Dermis blood vessel endothelial cell (primary cell): Measurements from ENCODE around the gene NEDD4. TPM values are rescaled to one million over a fixed set of nuclear protein-coding genes. Genes with fewer than 3 reads are reported as not detected.
"Not testable (repeated sequence)": the region's sequence is repeated elsewhere in the genome, so short reads cannot be mapped to it uniquely, and the experiment has no call there.

ENCODE experiments used
- DNase-seq: peaks from one replicate; pipeline ENCODE4 v3.0.0; 2010
- total RNA-seq: library from RNA; depleted of rRNA; stranded (reverse); fragments of >200 nt; gene quantifications from 2 replicates; pipeline ENCODE4 v1.2.3, GENCODE V29; 2014

The NEDD4 gene
- total RNA-seq, 1 donor from 2014 or later, result 47.1 TPM

GRCh38 chr15:55823699-55824340, 169.6 kb downstream of the NEDD4 start:
- no peak for DNase-seq

GRCh38 chr15:55823191-55823670, 170.2 kb downstream of the NEDD4 start:
- DNase-seq, result peak; percentile 41

GRCh38 chr15:55821740-55822139, 171.7 kb downstream of the NEDD4 start:
- DNase-seq, result not testable (repeated sequence)

- DNase-seq, result no peak
Measured at GRCh38 chr15:55820043-55820442, 173.4 kb downstream of the NEDD4 start.

DNA sequence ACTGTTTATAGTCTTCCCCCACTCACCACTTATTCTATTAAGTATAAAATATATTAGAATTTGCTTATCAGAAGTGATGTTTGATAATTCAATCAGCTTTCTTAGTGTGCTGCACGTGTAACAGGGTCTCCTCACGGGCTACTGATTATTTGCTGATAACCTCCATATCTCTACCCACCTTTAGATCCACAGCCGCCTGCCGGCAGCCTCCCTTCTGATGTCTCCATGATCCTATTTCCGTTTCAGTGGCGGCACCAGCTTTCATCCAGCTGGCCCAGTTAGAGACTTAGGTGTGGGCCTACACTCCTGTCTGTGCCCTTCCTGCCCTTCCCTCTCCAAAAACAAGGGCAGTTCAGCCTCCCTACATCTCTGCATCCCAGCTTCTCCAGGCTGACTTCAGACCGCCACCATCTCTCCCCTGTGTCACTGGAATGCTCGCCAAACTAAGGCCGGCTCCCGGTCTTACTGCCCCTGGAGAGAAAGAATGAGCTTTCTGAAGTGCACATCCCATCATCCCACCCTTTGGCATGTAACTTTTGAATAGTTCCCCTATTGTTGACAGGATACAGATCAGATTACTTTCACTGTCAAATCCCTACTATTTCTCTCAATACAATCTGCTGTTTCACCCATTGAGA, 173.9 kb downstream of the NEDD4 start:
- no peak for DNase-seq

DNA sequence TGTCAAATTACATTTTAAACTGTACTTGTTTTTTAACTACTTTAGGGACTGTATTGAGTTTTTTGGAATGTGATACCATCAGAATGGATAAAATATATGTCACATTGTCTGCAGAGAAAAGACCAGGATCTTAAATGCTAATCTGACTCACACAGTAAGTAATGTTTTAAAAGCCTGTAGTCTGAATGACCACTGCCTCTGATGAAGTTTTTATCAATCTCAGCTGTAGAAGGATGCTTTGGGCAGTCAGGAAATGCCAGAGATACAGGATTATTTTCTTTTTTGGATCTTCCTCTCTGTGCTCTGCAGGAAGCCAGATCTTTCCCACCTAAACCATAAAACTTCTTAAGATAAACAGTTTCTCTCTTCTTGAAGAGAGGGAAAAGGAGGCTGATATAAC, 177.4 kb downstream of the NEDD4 start:
- DNase-seq, result no peak

DNA sequence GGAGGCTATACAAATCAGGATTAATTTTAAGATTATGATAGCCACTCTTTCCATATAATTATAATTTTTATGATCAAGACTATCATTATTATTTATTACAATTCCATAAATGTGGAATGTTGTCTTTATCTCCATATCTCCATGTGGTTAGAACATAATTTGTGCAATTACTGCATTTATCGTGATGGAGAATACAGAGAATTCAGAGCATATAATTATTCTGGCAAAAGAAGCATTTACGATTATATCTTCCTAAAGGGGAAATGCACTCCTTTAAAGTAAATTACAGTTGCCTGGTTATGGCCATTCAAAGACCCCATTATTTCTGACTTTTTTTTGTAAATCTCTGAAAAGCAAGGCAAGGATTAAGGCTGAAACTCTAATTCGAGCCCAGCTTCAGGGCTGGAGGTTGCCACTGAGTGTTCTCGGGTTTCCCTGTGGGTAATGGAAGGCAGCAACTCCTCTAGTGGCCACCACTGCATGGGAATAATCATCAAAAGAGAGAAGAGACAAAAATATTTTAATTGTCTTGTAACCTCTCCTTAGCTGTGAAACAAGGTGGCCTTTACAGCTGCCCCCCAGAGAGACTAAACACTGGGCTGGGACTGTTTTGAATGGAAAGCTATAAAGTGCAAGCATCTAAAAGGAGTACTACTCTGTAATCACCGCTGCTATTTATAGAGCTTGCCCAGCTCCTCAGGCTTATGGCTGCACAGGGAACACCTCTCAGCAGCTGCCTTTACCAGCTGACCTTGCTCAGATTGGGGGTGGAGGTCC, 190.6 kb downstream of the NEDD4 start:
- DNase-seq, result no peak

- no peak for DNase-seq
Measured at GRCh38 chr15:55800216-55800615, 193.2 kb downstream of the NEDD4 start.

DNA sequence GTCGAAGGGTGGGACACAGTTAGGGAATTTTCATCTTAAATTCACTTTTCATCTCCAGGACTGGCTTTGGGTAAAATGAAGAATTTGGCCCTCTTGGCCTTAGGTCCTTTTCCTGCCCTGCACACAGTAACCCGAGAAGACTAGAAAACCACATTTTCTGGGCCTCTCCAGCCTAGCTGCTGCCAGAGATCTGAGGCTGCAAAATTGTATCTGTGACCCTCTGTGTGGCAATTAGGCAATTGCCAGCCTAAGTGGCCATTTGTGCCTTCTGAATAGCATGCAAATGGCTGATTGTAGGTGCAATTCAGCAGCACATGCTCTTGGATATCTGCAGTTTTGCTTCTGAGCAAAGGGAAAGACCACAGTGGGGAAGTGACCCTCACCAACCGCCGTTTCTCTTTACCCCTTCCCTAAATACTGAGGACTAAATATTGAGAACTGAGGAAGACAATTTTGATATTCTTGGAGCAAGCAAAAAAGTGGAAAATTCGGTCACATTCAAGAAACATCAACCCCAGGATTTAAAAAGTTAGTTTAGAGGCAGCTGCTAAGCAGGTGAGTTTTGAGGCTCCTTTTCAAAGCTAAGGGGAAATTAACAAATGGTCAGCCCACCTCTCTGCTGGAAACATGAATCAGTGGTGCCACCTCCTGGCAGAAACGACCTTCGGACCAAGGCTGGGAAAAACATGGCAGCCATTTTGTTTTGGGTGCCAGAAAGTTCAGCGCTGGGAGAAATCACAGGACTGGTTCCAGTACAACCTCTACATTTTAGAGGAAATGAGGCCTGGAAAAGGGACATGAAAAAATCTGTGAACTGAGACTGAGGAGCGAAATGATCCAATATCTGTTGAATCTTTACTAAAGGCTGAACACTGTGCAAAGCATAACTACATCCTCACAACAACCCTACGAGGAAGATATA, 193.9 kb downstream of the NEDD4 start:
- peak; percentile 82 for DNase-seq

DNA sequence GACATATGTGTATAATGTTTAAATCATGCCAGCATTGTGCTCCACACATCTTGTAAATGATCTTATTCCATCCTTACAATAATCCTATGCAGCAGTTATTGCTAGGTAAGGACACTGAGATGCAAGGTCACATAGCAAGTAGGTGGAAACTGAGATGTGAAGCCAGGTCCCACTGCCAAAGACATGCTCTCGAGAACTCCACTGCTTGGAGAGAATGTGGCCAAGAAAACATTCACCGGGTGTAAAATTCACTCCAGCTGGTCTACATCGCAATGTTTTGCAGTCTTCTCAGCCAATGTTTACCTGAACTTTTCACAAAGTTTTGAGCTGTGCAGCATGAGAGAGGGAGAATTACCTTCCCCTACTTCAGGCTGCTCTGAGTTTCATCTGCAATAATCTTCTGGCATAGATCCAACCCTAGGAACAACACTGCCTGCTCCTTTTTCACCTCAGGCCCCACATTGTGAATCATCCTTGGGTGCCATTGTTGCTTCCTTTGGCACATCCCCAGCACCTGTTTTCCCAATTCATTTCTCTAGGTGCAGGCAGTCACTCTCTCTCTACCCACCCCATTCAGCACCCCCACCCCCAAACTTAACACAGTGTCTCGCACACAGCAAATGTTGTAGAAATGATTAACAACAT, 197.0 kb downstream of the NEDD4 start:
- DNase-seq, result peak; percentile 20

- DNase-seq, result peak; percentile 54
Measured at GRCh38 chr15:55795031-55795430, 198.4 kb downstream of the NEDD4 start.

GRCh38 chr15:55791551-55792400, 201.6 kb downstream of the NEDD4 start:
- DNase-seq, result no peak

DNA sequence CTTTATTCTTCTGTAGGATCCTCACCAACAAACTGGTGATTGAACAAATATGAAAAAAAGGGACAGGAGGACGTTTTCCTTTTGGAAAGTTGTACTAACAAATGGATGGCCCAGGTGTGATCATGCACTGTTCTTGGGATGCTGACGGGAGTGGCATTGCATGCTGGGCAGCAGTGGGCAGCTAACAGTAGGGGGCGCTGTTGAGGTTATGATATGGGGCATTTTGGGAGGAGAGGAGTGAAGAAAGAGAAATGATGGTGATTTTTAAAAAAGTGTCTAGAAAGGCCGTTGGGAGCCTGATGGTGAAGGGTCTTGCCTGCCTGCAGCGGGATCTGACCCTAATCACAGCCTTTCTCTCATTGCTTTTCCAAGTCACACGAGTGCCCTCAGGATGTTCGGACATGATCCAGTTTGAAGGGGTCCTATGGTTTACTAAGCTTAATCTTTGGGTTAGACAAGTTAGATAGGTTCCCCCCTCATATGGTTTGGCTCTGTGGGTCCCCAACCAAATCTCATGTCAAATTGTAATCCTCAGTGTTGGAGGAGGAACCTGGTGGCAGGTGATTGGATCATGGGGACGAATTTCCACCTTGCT, 204.2 kb downstream of the NEDD4 start:
- DNase-seq, result peak; percentile 20

DNA sequence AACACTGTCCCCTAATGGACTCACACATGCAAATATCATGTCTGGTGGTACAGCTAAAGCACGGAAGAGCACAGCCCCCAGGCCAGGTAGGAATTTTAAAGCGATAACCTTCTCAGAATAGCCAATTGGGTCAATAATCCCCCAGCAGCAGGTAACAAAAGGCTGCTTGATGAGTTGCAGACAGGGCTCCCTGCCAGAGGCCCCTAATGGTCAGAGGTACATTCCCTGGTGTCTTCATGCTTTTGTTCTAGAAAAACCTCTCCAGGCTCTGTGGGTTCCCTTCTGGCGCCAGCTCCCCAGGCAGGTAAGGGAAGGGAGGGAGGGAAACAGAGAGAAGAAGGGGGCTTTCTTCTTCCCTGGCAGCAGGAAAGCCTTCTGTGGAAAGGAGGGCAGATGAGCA, 207.1 kb downstream of the NEDD4 start:
- no peak for DNase-seq

GRCh38 chr15:55785593-55785992, 207.8 kb downstream of the NEDD4 start:
- not testable (repeated sequence) for DNase-seq

DNA sequence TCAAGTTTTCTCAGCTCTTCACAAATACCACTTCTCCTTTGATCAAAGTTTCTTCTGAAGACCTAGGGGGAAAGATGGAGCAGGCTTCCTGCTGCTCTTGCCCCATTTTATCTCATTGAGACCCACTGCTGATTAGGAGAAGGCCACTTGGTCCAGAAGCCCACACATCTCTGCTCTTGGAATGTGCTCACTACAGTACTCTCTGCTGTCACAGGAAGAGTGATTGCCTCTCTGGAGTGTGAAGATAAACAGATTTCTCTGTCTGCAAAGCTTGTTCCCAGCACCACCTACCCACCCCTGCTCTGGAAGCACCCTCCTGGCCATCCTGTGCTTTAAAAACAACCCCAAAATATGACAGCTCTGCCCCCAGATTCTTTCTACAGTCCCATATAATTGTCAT, 209.1 kb downstream of the NEDD4 start:
- no peak for DNase-seq

DNA sequence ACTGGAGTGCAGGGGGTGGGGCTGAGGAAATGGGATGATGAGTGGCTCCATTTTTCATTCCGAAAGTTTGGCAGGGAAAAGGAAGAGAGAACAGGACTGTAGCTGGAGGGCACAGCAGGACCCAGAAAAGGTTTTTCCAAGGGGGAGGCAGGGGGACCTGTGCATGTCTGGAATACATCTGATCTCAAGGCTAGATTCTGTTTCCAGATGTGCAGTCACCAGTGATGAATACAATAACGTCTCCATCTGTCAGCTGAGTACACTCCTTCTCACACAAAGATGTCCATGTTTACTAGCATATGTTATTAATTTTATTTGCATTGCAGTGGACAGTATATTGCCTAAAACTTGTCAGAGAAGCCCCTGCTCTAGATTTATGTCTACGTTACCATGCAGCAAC, 210.5 kb downstream of the NEDD4 start:
- DNase-seq, result no peak

- no peak for DNase-seq
Measured at GRCh38 chr15:55780292-55780691, 213.1 kb downstream of the NEDD4 start.

DNA sequence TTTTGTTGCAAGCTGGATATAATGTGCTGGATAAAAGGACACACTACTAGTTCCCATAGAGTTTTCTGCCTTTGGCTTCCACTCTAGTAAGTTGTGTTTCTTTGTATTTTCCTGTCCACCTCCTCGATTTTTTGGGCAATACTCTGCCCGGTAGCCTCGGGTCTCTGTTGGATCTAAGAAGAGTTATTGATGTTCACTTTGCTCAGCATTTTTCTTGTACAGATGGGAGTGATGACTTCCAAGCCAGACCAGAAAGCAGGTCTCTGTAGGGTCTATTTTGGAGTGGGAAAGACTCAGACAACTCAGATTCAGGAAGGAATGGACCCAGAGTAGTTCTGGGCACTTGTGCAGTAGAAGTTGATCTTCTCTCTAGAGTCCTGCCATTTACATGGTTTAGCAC, 214.5 kb downstream of the NEDD4 start:
- DNase-seq, result no peak
